ENCODE measurements around the gene APOA1. TPM values are rescaled to one million over a fixed set of nuclear protein-coding genes. Genes with fewer than 3 reads are reported as not detected.

The APOA1 gene
- total and polyA plus RNA-seq, 2 of the 4 experiments (the other 2 are of a cell fraction): 0.18 to 0.89 TPM

DNA sequence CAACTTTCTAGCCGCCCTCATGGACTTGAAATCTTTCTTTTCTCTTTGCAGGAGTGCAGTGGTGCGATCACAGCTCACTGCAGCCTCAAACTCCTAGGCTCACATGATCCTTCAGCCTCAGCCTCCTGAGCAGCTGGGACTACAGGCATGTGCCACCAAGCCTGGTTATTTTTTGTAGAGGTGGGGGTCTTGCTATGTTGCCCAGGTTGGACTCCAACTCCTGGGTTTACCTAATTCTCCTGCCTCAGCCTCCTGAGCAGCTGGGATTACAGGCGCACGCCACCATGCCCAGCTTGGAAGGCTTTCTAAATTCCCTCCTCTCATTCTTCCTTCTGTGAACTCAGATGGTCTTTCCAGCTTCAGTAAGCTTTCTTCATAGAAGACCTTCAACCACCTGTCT lies 4.7 kb upstream of the APOA1 start:
- intact Hi-C loops (cut with micrococcal nuclease): no loop called here
- 100% methylated on average over 1 of the region's 4 CpGs; no CpG with 5 or more reads in 1 of the 2 experiments for WGBS, 2 experiments (ENCODE audit: extremely low coverage in 2 of 2, insufficient read length in 1 of 2)
- peaks cover 27% of the 10 kb centered on the region for H3K36me3 ChIP-seq (ENCODE audit: control insufficient read depth, insufficient read depth, low read length)
- ChIA-PET CTCF (no interaction called here), POLR2A (ENCODE audit: unreplicated experiment) (no interaction called here)
- no peak overlapping the region for H3K56ac ChIP-seq (ENCODE audit: extremely low read depth, insufficient read depth, low read length)
- dilution Hi-C loops (cut with HindIII; ENCODE audit: low sequenced_read_pairs, unreplicated experiment): no loop called here
- no peak overlapping the region for H3K4me2 ChIP-seq (ENCODE audit: low read depth, low read length)
- no peak overlapping the region for H3K9ac ChIP-seq (ENCODE audit: low read depth, low read length)
- DNase-seq (no peak), ATAC-seq (ENCODE audit: low read depth) (no peak)
- H2AFZ ChIP-seq (replicated peaks; ENCODE audit: low read length, poor library complexity): no peak overlapping the region
- no peak overlapping the region for H3K14ac ChIP-seq (replicated peaks; ENCODE audit: low read depth, low read length)
- no peak overlapping the region for H4K8ac ChIP-seq (ENCODE audit: low read depth in 2 of 2, low read length in 2 of 2)
- in situ Hi-C loops (cut with MboI; ENCODE audit: low sequenced_read_pairs): no loop called here
- TF ChIP-seq NFE2L2 (IDR thresholded peaks at IDR 0.05; ENCODE audit: low read depth, low read length): no peak
- TF ChIP-seq, protein P1, sequence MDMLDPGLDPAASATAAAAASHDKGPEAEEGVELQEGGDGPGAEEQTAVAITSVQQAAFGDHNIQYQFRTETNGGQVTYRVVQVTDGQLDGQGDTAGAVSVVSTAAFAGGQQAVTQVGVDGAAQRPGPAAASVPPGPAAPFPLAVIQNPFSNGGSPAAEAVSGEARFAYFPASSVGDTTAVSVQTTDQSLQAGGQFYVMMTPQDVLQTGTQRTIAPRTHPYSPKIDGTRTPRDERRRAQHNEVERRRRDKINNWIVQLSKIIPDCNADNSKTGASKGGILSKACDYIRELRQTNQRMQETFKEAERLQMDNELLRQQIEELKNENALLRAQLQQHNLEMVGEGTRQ (IDR thresholded peaks at IDR 0.05; ENCODE audit: low read depth, low read length): no peak
- TF ChIP-seq MAFK (IDR thresholded peaks at IDR 0.05; ENCODE audit: low read depth, low read length): no peak
- no peak for TF ChIP-seq MAZ (IDR thresholded peaks at IDR 0.05; ENCODE audit: borderline replicate concordance, low read depth, low read length)
- no peak for TF ChIP-seq SMC3 (IDR thresholded peaks at IDR 0.05; ENCODE audit: low read depth, low read length)
- no peak for TF ChIP-seq RCOR1 (IDR thresholded peaks at IDR 0.05; ENCODE audit: insufficient replicate concordance, low read length)
- no peak for TF ChIP-seq FOS (IDR thresholded peaks at IDR 0.05; ENCODE audit: low read depth, low read length)
- no peak for TF ChIP-seq CTCF (conservative IDR thresholded peaks at IDR 0.05; ENCODE audit: low read depth, low read length)
- no peak for TF ChIP-seq RAD21 (IDR thresholded peaks at IDR 0.05; ENCODE audit: low read length)
- no peak for TF ChIP-seq MXI1 (IDR thresholded peaks at IDR 0.05; ENCODE audit: borderline replicate concordance, low read depth, low read length)
- no peak for TF ChIP-seq CEBPB (IDR thresholded peaks at IDR 0.05; ENCODE audit: low read depth, low read length)
- TF ChIP-seq POLR2A (IDR thresholded peaks at IDR 0.05; ENCODE audit: low read depth, low read length): no peak
- no peak for TF ChIP-seq RFX5 (IDR thresholded peaks at IDR 0.05; ENCODE audit: low read depth, low read length)
- TF ChIP-seq BHLHE40 (IDR thresholded peaks at IDR 0.05; ENCODE audit: low read depth, low read length): no peak
- no peak for TF ChIP-seq ELK1 (IDR thresholded peaks at IDR 0.05; ENCODE audit: borderline replicate concordance, low read depth, low read length)
- TF ChIP-seq CHD1 (IDR thresholded peaks at IDR 0.05; ENCODE audit: low read depth, low read length): no peak
- H3K4ac ChIP-seq (ENCODE audit: low read depth, low read length): no peak overlapping the region
- no peak overlapping the region for H3K4me3 ChIP-seq (ENCODE audit: insufficient read depth, low read depth, low read length)
- H3K79me1 ChIP-seq (ENCODE audit: low read depth in 1 of 2, low read length in 2 of 2): no peaks in the 10 kb centered on the region
- H2AK9ac ChIP-seq (replicated peaks; ENCODE audit: low read depth, low read length, poor library complexity): no peak overlapping the region
- no peak overlapping the region for H4K5ac ChIP-seq (ENCODE audit: low read depth, low read length)
- H3K23ac ChIP-seq (ENCODE audit: low read depth, low read length): no peak overlapping the region
- no peak overlapping the region for H3K27ac ChIP-seq (ENCODE audit: insufficient read depth, low read length)
- no peak overlapping the region for H2BK15ac ChIP-seq (ENCODE audit: low read depth, low read length)
- H4K20me1 ChIP-seq (ENCODE audit: insufficient read depth, low read length): no peaks in the 10 kb centered on the region
- BruUV-seq (replicated peaks): no TSS peak
- H2BK120ac ChIP-seq (ENCODE audit: low read depth, low read length): no peak overlapping the region
- no peaks in the 10 kb centered on the region for H3K4me1 ChIP-seq (ENCODE audit: control insufficient read depth, insufficient read depth, low read length)
- H2BK5ac ChIP-seq (ENCODE audit: low read depth, low read length, poor library complexity, severe bottlenecking): no peak overlapping the region
- no peak overlapping the region for H2AK5ac ChIP-seq (ENCODE audit: low read depth, low read length)
- H3K27me3 ChIP-seq (ENCODE audit: control insufficient read depth, insufficient read depth, low read length): no peaks in the 10 kb centered on the region
- no peak overlapping the region for H2BK20ac ChIP-seq (ENCODE audit: low read depth, low read length)
- peaks cover under 1% of the 10 kb centered on the region; the same call in 1 of the 2 replicates for H3K9me1 ChIP-seq (ENCODE audit: insufficient read depth, low read length)
- H4K91ac ChIP-seq (ENCODE audit: insufficient read depth, low read depth, low read length): no peak overlapping the region
- H3K9me3 ChIP-seq (ENCODE audit: control insufficient read depth, insufficient read depth, low read length): no peaks in the 10 kb centered on the region
- H3K18ac ChIP-seq (ENCODE audit: low read depth, low read length): no peak overlapping the region

All from IMR-90 (cell line).